ENCODE data around the gene FCRL2. TPM values are rescaled to one million over a fixed set of nuclear protein-coding genes. Genes with fewer than 3 reads are reported as not detected.

The FCRL2 gene, protein sequence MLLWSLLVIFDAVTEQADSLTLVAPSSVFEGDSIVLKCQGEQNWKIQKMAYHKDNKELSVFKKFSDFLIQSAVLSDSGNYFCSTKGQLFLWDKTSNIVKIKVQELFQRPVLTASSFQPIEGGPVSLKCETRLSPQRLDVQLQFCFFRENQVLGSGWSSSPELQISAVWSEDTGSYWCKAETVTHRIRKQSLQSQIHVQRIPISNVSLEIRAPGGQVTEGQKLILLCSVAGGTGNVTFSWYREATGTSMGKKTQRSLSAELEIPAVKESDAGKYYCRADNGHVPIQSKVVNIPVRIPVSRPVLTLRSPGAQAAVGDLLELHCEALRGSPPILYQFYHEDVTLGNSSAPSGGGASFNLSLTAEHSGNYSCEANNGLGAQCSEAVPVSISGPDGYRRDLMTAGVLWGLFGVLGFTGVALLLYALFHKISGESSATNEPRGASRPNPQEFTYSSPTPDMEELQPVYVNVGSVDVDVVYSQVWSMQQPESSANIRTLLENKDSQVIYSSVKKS
- total RNA-seq: not detected in 2 replicates

GRCh38 chr1:157776971-157777391 lies at the start of gene FCRL2:
FCRL2 (minus strand) TSS chr1:157777132; CDS start chr1:157777073, 59 bp downstream.

DNA sequence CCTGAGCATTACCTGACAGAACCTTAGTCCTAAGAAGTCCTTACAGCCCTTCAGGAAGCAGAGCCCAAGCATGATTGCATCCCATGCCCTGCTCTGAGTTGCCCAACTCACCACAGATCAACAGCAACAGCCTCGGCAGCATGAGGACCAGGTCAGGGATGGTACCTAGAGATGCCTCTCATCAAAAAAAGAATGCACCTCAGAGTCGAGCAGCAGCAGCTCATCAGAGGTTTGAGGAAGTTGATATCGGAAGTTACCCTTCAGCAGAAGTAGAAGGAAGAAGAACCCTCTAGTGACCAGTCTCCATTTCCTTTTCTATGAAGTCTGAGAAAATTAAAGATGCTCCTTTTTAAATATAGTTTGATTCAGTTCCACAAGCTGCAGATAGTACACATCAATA lies 43.0 kb upstream of the FCRL2 start, which contains the start of gene FCRL1:
TSS of gene FCRL1 (minus strand) at position 225 of the 400 bp plus-strand sequence. CDS start at position 142, 83 bp downstream.

GRCh38 chr1:157700732-157701131 lies 76.2 kb downstream of the FCRL2 start, which contains the start of gene FCRL3:
FCRL3 (minus strand) TSS chr1:157700769; CDS start chr1:157700489, 280 bp downstream.

Other genes with a start within 250 kb of the FCRL2 start
- not detected in 2 replicates for gene FCRL5, start 224.6 kb downstream of the FCRL2 start, total RNA-seq
- gene FCRL4, start 179.0 kb downstream of the FCRL2 start, total RNA-seq: not detected in 2 replicates
- gene FCRL3, start 76.4 kb downstream of the FCRL2 start, total RNA-seq: not detected in 2 replicates
- not detected in 2 replicates for gene FCRL1, start 43.0 kb upstream of the FCRL2 start, total RNA-seq
- gene CD5L, start 64.7 kb upstream of the FCRL2 start, total RNA-seq: not detected in 2 replicates
- gene KIRREL1, start 216.5 kb upstream of the FCRL2 start, total RNA-seq: 200 and 213 TPM in 2 replicates